Stimulated activated CD8-positive, alpha-beta memory T cell treated with anti-CD3 and anti-CD28 coated beads, Interleukin-4, amount 100 ng/mL, for 4 hours (primary cell): ENCODE data around the gene CDC25B.
A peak's percentile ranks its signal among the peaks of the same experiment; 100 is the strongest.
"Not testable (repeated sequence)": the region's sequence is repeated elsewhere in the genome, so short reads cannot be mapped to it uniquely, and the experiment has no call there.

Source experiments
- DNase-seq, 2 donors: peaks; one replicate each; pipeline ENCODE4 v3.0.0-alpha.2; 2020; ENCODE audit warnings: low read depth in 2 of 2, low spot score in 1 of 2

CDC25B gene

GRCh38 chr20:3821996-3822395, 25.9 kb downstream of the CDC25B start:
- DNase-seq = no peak

- no peak for DNase-seq
These were observed 27.8 kb downstream of the CDC25B start for GRCh38 chr20:3823881-3824280.

DNA sequence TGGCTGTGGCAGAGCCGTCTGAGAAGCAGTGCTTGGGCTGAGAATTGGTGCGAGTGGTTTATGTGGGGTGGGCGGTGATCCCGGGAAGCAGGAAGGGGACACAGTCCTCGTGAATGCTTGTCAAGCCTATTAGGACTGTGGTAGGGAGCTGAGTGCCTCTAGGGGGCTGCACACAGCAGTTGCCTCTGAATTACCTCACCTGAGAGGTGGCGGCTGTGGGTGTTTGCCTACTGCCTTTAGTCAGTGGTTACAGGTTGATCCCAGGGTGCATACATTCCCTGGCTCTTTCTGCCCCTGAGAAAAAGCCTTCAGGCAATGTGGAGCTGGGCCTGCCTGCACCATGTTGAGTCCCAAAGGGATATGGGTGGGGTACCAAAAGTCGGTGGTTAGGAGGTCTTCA, 29.4 kb downstream of the CDC25B start:
- no peak for DNase-seq

GRCh38 chr20:3826420-3826819, 30.3 kb downstream of the CDC25B start:
- DNase-seq = no peak

GRCh38 chr20:3828798-3829197, 32.7 kb downstream of the CDC25B start:
- no peak for DNase-seq

GRCh38 chr20:3829891-3830290, 33.8 kb downstream of the CDC25B start:
- not testable (repeated sequence) for DNase-seq

- no peak for DNase-seq
These were observed 40.0 kb downstream of the CDC25B start for GRCh38 chr20:3836132-3836531.

DNA sequence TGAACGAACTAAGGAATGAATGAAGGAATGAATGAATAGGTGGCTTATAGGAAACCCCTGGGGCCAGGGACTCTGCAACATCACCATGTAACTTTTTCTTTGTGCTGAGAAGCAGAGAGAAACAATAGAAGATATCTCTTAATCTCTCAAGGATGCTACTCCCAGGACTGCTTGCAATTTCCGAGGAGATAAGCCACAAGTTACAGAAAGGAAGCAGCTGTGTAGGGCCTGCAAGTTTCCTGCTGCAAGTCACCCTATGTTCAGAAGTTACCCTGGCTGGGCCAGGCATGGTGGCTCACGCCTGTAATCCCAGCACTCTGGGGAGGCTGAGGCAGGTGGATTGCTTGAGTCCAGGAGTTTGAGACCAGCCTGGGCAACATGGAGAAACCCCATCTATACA, 43.2 kb downstream of the CDC25B start:
- DNase-seq = no peak

DNA sequence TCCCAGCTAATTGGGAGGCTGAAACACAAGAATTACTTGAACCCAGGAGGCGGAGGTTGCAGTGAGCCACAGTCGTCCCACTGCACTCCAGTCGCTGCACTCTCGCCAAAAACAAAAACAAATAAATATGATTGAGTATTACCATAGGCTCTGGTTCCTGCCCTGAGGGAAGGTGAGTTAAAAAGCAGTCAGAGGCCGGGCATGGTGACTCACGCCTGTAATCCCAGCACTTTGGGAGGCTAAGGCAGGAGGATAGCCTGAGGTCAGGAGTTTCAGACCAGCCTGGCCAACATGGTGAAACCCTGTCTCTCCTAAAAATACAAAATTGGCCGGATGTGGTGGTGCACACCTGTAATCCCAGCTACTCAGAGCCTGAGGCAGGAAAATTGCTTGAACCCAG, 44.1 kb downstream of the CDC25B start:
- DNase-seq = not testable (repeated sequence)

DNA sequence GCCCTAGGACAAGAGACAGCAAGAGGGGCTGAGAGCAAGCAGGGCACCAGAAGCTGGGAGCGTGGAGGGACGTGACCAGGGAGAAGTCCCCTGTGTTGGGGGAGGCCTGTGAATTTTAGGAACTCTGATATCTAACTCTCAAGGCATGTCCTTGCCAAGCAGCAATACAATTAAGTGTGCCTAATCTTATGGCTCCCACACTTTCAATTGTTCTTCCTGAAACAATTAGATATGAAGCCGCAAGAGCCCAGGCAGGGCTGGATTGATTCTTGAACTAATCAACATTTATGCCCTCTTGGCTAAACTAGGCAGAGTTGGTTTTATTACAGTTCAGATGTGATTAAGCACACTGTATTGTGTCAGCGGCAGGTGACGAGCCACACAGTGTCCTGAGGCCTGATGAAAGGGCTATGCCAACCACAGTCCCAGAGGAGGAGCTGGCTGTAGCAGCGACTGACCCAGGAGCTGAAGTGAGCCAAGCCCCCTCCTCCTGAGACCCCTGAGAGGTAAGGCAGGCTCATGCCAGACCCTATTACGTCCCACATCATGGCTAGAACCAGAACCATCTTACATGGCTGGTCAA, 46.3 kb downstream of the CDC25B start:
- DNase-seq = no peak

DNA sequence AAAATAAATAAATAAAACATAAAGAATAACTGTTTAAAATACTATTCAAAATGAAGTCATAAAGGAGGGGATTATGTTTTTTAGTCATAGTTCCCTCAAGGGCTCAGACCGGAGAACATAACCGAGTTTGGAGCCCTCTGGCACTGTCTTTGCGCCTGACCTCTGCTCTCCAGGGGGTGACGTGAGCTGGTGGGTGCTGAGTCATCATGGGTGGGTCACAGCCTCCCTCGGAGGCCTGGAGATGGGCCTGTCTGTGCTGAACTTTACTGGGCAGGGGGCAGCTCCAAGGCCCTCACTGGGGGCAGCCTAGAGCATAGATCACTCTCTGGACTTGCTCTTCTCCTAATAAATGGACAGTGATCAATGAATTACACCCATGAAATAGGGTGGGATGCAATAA, 47.4 kb downstream of the CDC25B start:
- DNase-seq = no peak

GRCh38 chr20:3843990-3844619, 48.0 kb downstream of the CDC25B start:
- not testable (repeated sequence) for DNase-seq

GRCh38 chr20:3846378-3846739, 50.2 kb downstream of the CDC25B start:
- no peak for DNase-seq

GRCh38 chr20:3846740-3847428, 50.8 kb downstream of the CDC25B start, which contains the start of gene MAVS:
MAVS (plus strand) TSS chr20:3846834; CDS start chr20:3854625, 7,791 bp downstream.
- DNase-seq = peak; percentile 54 to 70

DNA sequence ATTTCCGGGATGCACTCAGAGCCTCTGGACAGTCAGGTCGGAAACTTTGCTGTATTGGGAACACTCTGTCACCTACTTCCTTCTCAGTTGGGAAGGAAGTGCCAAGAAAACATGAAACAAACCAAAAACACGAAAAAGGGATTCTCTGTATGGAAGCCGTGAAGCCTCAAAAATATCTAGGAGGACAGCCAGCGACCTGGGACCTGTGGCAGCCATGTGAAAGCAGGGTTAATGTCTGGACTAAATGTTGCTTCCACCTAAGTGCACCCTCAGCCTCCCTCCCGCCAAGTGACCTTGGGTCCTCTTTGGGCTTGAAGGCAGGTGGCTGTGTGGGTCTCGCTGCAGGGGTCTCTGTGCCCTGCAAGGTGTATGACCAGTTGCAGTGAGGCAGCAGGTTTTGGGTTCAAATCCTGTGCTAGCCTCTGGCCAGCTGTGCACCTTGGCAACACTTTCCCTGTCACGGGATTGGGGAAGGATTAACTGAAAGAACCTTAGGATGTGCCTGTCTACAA, 51.4 kb downstream of the CDC25B start:
- no peak for DNase-seq

DNA sequence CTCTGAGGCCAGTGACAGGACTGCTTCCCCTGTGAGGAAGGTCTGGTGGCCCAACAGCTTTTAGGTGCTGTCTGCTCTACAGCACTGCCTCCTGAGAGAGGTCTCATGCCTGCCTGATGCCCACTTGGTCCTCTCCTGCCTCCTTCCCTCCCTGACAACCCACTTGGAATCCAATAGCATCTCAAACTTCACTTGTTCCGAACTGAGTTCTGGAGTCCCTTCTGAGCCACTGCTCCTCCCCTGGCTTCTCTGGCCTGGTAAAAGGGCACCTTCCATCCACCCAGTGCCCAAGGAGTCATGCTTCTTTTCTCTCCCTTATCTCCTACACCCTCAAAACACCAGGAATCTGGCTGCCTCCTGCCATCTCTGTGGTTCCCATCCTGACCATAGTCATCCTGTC, 52.5 kb downstream of the CDC25B start:
- DNase-seq = no peak

GRCh38 chr20:3854462-3854871, 58.4 kb downstream of the CDC25B start:
- DNase-seq = no peak
